Esophagus squamous epithelium (tissue), 5 donors: ENCODE measurements around the gene TBCD. TPM values are rescaled to one million over a fixed set of nuclear protein-coding genes. Genes with fewer than 3 reads are reported as not detected.

Experiments
- DNase-seq: peaks from one replicate; lab custom pipeline; 2025; lab: John Stamatoyannopoulos, UW
- H3K27ac ChIP-seq, 4 donors: fragments of 200-600 bp; sonication (generic); one replicate each; pipeline ENCODE4 v1.5.1; 2016 to 2019; ENCODE audit warnings: mild to moderate bottlenecking in 1 of 4
- H3K27me3 ChIP-seq, 4 donors: fragments of 200-600 bp; sonication (generic); 1 replicate in 3 of 4; 2 replicates in 1 of 4; pipeline versions ENCODE4 v1.5.1 to v1.6.0; 2017 to 2021; ENCODE audit warnings: antibody characterized with exemption in 1 of 4
- H3K36me3 ChIP-seq, 3 donors: fragments of 200-600 bp; sonication (generic); one replicate each; pipeline ENCODE4 v1.5.1; 2016 to 2019
- H3K4me1 ChIP-seq, 3 donors: fragments of 200-600 bp; sonication (generic); one replicate each; pipeline ENCODE4 v1.5.1; 2017 to 2019
- H3K4me3 ChIP-seq, 4 donors: fragments of 200-600 bp; sonication (generic); 1 replicate in 3 of 4; 2 replicates in 1 of 4; pipeline ENCODE4 v1.5.1; 2016 to 2019; ENCODE audit warnings: mild to moderate bottlenecking in 2 of 4, moderate library complexity in 1 of 4
- H3K9me3 ChIP-seq, 3 donors: fragments of 200-600 bp; sonication (generic); one replicate each; pipeline ENCODE4 v1.5.1; 2016 to 2019
- POLR2A ChIP-seq, 4 donors: fragments of 450-650 bp; IDR thresholded peaks; one replicate each; pipeline ENCODE4 v1.6.1; 2017; ENCODE audit warnings: antibody characterized with exemption in 4 of 4, mild to moderate bottlenecking in 4 of 4, moderate library complexity in 3 of 4
- WGBS, 2 donors: methylation state at CpG; one replicate each; pipeline ENCODE4 v1.1.5; 2018; 5-methylcytosine and 5-hydroxymethylcytosine counted together
- intact Hi-C: fragments of 100-400 bp; cut with DNase I; formaldehyde crosslinking; loops from one replicate; pipeline ENCODE4 v1.15.0; 2022
- total RNA-seq, 4 donors: library from RNA; depleted of rRNA; stranded (reverse); fragments of >200 nt; gene quantifications; one replicate each; pipeline ENCODE4 v1.1.0, GENCODE V29; 2016
- TF ChIP-seq, protein P1 (sequence below), 6 experiments: fragments of 450-650 bp in 4 of 6; fragments of 200-600 bp in 2 of 6; sonication (generic) in 2 of 6; IDR thresholded peaks; one replicate each; pipeline ENCODE4 v1.5.1; 2016 to 2019; ENCODE audit warnings: antibody characterized with exemption in 6 of 6, mild to moderate bottlenecking in 4 of 6, moderate library complexity in 4 of 6
- donor health status: DM: yes; HTN: yes; CAD: no.

The TBCD gene
- total RNA-seq, 4 donors from 2014 or later, result 38.8 to 58.3 (median 55.0) TPM

- Histone ChIP-seq H3K27ac (peak overlapping the region; percentile 86 to 95 (median 88)), H3K4me3 (no peak overlapping the region)
Measured at GRCh38 chr17:82890926-82891678, 139.2 kb downstream of the TBCD start.

DNA sequence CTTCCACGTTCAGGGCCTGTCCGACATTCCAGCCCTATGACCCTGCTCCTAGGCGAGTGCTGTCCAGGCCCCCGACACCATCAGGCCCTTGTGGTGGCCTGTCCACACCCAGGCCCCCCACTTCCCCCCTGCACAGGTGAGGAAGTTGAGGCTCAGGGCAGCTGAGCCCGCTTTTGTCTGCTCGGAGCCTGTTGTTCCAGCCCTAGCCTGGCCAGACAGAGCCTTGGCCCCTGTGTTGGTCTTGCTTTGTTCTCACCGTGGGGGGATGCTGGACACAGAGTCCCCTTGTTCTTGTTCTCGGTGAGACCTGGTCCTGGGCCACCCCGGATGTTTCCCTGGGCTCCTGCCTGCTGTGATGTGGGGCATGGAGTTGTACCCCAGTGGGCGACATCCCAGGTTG lies 140.0 kb downstream of the TBCD start:
- peaks cover 30 to 70% (median 35%) of the 10 kb centered on the region in 3 donors for H3K4me1 ChIP-seq
- 93% methylated on average over 2 to 6 of the region's 10 CpGs for WGBS, 2 donors
- H3K4me3 ChIP-seq, result no peak overlapping the region
- intact Hi-C loops, result no loop called here
- H3K27ac ChIP-seq, result no peak overlapping the region
- no peaks in the 10 kb centered on the region for H3K9me3 ChIP-seq
- H3K36me3 ChIP-seq, result peaks cover 0 to 59% (median 9%) of the 10 kb centered on the region in 3 donors
- no peak for TF ChIP-seq POLR2A (IDR thresholded peaks at IDR 0.05)
- TF ChIP-seq, protein P1, sequence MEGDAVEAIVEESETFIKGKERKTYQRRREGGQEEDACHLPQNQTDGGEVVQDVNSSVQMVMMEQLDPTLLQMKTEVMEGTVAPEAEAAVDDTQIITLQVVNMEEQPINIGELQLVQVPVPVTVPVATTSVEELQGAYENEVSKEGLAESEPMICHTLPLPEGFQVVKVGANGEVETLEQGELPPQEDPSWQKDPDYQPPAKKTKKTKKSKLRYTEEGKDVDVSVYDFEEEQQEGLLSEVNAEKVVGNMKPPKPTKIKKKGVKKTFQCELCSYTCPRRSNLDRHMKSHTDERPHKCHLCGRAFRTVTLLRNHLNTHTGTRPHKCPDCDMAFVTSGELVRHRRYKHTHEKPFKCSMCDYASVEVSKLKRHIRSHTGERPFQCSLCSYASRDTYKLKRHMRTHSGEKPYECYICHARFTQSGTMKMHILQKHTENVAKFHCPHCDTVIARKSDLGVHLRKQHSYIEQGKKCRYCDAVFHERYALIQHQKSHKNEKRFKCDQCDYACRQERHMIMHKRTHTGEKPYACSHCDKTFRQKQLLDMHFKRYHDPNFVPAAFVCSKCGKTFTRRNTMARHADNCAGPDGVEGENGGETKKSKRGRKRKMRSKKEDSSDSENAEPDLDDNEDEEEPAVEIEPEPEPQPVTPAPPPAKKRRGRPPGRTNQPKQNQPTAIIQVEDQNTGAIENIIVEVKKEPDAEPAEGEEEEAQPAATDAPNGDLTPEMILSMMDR (IDR thresholded peaks at IDR 0.05), result no peak
- DNase-seq, result no peak
- H3K27me3 ChIP-seq, result no peaks in the 10 kb centered on the region

More at GRCh38 chr17:82890926-82891678, 139.2 kb downstream of the TBCD start:
- Histone ChIP-seq H3K4me1 (peaks cover 30 to 73% (median 36%) of the 10 kb centered on the region in 3 donors), H3K27me3 (no peaks in the 10 kb centered on the region), H3K36me3 (peaks cover 0 to 51% (median 9%) of the 10 kb centered on the region in 3 donors), H3K9me3 (no peaks in the 10 kb centered on the region)
- no peak for DNase-seq
- 91 to 96% methylated on average over 18 to 25 of the region's 29 CpGs for WGBS, 2 donors
- intact Hi-C loops, result no loop called here
- no peak for TF ChIP-seq POLR2A (IDR thresholded peaks at IDR 0.05)
- TF ChIP-seq, protein P1 (IDR thresholded peaks at IDR 0.05), result no peak

DNA sequence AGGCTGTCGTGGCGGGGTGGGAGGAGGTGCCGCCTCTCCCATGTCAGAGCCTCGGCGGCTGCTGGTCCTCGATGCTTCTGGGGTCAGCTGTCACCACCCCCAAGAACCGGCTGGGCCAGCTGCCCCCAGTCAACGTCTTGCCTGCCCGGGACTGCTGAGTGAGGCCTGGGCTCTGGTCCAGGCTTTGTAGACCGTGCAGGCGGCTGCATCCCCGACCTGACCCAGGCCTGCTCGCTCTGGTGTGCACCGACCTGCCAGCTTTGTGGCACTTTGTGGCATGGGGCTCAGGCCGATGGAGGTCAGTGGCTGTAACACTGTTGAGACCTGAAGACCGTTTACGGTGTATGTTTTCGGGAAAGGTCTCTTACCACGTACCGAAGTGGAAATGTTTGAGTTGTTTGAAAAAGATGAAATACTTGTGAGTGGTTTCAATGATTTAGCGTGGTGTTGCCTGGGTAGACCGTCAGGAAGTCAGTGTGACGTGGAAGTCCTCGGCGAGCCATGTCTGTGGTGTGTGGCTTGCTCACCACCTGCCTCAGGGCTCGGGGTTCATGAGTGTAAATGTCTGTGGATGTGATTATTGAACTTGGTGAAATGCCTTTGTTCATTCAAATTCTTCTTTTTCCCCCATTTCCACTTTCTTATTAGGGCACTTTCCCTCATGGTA lies 141.2 kb downstream of the TBCD start:
- Histone ChIP-seq H3K36me3 (peaks cover 0 to 64% (median 9%) of the 10 kb centered on the region in 3 donors), H3K4me3 (no peak overlapping the region), H3K9me3 (no peaks in the 10 kb centered on the region), H3K27ac (peak overlapping the region; percentile 30 to 45 (median 39)), H3K27me3 (no peaks in the 10 kb centered on the region), H3K4me1 (peaks cover 30 to 69% (median 33%) of the 10 kb centered on the region in 3 donors)
- WGBS, 2 donors, result 85 to 87% methylated on average over 6 to 11 of the region's 26 CpGs
- TF ChIP-seq POLR2A (IDR thresholded peaks at IDR 0.05), result no peak
- TF ChIP-seq, protein P1 (IDR thresholded peaks at IDR 0.05), result no peak
- no peak for DNase-seq
- intact Hi-C loops, result no loop called here

DNA sequence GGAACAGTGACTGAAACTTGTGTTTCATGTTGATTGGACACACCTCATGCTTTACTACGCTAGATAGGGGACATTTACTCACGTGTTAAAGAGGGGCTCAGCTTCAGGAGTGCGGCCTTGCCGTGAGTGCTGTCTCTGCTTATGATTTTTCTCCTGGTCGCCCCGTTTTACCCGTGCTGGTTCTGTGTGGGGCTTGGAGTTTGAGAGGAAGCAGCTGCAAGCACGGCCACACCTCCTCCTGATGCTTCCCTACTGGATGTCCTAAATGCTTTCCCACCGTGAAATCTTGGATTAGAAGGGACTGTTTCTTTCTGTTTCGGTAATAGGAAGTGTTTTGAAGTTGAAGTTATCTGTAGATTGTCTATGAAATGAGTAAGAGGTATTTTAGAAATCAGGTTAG lies 141.9 kb downstream of the TBCD start:
- peak overlapping the region in 1 of 4 donors; percentile 5 for H3K4me3 ChIP-seq
- DNase-seq, result no peak
- peaks cover 0 to 66% (median 9%) of the 10 kb centered on the region in 3 donors for H3K36me3 ChIP-seq
- H3K27ac ChIP-seq, result peak overlapping the region in 3 of 4 donors; percentile 36 to 51 (median 42)
- no peaks in the 10 kb centered on the region for H3K9me3 ChIP-seq
- TF ChIP-seq, protein P1 (IDR thresholded peaks at IDR 0.05), result no peak
- no peak for TF ChIP-seq POLR2A (IDR thresholded peaks at IDR 0.05)
- H3K4me1 ChIP-seq, result peaks cover 25 to 61% (median 29%) of the 10 kb centered on the region in 3 donors
- 55 to 77% methylated on average over 10 of the region's 10 CpGs for WGBS, 2 donors
- intact Hi-C loops, result no loop called here
- no peaks in the 10 kb centered on the region for H3K27me3 ChIP-seq

DNA sequence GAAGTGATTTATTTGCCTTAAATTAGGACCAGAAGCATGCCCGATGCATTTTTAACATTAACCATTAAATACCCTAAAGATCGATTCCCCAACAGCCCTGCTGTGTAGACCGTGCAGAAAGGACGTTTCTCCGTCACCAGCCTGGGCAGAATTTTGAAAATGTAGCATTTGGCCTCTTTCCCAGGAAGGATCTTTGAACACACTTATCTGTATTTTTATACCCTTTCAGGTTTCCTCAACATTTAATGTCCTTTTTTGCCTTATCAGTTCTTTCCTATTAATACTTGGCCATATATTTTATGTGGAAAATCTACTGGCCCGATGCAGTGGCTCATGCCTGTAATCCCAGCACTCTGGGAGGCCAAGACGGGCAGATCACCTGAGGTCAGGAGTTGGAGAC lies 142.5 kb downstream of the TBCD start:
- Histone ChIP-seq H3K4me3 (no peak overlapping the region), H3K36me3 (peaks cover 0 to 72% (median 9%) of the 10 kb centered on the region in 3 donors), H3K4me1 (peaks cover 20 to 55% (median 24%) of the 10 kb centered on the region in 3 donors), H3K27me3 (no peaks in the 10 kb centered on the region), H3K27ac (peak overlapping the region in 3 of 4 donors; percentile 36 to 51 (median 42)), H3K9me3 (no peaks in the 10 kb centered on the region)
- TF ChIP-seq POLR2A (IDR thresholded peaks at IDR 0.05), result no peak
- TF ChIP-seq, protein P1 (IDR thresholded peaks at IDR 0.05), result no peak
- no peak for DNase-seq
- intact Hi-C loops, result no loop called here
- 77 to 78% methylated on average over 7 of the region's 7 CpGs for WGBS, 2 donors
